Measurements from ENCODE around the gene MYH7B.

MYH7B gene

DNA sequence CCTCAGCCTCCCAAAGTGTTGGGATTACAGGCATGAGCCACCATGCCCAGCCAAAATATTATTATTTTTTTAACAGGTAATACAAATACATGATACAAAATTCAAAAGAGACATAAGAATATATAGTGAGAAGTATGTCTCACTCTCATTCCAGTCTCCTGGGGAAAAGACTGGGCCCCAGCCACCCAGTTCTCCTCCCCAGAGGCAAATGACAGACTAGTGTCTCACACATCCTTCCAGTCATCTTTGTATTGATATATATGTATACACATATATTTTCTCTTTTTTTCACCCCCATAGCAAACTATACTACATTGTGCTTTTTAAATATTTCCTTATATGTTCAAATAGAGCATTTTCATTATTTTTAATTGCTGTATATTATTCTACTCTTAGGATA is 8.3 kb upstream of the MYH7B start:
- TF ChIP-seq, protein P1, sequence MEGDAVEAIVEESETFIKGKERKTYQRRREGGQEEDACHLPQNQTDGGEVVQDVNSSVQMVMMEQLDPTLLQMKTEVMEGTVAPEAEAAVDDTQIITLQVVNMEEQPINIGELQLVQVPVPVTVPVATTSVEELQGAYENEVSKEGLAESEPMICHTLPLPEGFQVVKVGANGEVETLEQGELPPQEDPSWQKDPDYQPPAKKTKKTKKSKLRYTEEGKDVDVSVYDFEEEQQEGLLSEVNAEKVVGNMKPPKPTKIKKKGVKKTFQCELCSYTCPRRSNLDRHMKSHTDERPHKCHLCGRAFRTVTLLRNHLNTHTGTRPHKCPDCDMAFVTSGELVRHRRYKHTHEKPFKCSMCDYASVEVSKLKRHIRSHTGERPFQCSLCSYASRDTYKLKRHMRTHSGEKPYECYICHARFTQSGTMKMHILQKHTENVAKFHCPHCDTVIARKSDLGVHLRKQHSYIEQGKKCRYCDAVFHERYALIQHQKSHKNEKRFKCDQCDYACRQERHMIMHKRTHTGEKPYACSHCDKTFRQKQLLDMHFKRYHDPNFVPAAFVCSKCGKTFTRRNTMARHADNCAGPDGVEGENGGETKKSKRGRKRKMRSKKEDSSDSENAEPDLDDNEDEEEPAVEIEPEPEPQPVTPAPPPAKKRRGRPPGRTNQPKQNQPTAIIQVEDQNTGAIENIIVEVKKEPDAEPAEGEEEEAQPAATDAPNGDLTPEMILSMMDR (IDR thresholded peaks at IDR 0.05), result no peak

DNA sequence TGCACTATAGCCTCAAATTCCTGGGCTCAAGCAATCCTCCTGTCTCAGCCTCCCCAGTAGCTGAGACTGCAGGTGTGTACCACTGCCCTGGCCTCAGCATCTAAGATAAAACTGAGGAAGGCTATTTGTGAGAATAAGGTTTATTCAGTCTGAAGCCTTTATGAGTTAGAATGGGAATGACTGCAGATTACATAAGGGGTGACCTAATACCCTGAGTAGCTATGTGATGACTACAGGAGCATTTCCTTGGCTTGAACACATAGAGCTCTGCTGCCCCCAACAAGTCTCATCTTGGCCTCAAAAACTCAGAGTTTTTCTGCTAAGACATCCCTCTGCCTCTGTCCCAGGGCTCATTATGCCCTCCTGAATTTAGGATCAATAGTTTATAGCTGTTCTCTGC is 7.6 kb upstream of the MYH7B start:
- TF ChIP-seq, protein P1 (IDR thresholded peaks at IDR 0.05), result no peak

DNA sequence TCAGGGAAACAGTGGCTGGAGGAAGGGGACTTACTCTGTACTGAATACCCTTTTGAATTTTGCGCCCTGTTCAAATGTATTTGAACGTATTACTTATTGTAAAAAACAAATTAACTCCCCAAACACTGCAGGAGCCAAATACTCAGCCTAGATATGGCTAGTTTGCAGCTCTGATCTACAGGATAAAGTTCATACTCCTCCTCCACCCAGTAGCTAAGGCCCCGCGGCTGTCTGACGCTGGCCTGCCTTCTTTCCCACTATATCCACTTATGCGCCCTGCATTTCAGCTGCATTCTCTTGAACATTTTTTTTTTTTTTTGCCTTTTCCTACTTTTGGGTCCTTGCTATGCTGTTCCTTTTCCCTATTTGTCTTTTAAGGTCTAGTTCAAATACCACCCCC is 6.5 kb upstream of the MYH7B start:
- TF ChIP-seq, protein P1 (IDR thresholded peaks at IDR 0.05), result no peak

DNA sequence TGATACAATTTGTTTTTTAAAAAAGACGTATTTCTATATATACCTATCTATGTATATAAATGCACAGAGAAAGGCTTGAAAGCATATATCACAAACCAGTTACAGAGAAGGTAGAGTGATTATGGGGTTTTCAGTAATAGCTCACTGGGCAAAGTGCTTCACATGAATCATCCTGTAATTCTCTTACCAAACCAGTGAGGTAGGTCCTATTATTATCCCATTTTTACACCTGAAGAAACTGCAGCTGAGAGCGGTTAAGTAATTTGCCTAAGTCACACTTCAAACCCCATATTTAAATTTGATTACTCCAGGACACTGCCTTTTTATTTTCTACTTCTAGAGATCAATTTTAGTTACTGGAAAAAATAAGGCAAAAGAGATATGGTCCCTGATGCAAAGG is 4.4 kb upstream of the MYH7B start:
- TF ChIP-seq, protein P1 (IDR thresholded peaks at IDR 0.05), result no peak

DNA sequence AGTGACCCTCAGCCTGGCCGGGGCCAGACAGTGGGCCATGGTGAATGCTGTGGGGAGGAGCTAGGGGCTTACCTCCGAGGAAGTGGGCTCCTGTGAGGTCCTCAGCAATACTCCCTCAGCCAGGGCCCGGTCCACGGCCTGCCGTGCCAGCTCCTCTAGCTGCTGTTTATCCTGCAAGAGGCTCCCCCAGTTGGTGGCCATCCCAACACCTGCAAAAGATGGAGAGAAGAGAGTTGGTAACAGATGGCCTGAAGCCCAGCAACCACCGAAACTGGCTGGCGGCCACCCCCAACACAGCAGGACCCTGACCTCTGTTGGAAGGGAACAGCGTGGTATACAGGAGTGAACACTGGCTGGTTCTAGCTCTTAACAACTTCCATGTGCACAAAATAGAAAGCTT is 4.0 kb upstream of the MYH7B start:
- TF ChIP-seq, protein P1 (IDR thresholded peaks at IDR 0.05), result no peak

DNA sequence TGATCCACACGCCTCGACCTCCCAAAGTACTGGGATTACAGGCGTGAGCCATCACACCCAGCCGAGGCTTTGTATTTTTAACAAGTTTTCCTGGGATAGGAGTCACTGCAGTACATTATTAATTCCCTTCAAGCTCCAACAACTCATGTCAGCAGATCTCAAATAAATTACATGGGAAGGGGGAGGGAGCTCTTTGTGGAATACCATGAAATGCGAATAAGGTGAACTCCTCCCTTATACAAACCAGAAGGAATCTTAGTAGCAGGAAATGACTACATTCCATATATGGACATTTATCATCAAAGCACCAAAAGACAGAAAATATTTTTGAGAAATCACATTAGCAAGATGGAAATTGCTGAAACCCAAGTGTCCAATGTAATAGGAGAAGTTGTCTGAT is 3.0 kb upstream of the MYH7B start:
- TF ChIP-seq, protein P1 (IDR thresholded peaks at IDR 0.05), result no peak

DNA sequence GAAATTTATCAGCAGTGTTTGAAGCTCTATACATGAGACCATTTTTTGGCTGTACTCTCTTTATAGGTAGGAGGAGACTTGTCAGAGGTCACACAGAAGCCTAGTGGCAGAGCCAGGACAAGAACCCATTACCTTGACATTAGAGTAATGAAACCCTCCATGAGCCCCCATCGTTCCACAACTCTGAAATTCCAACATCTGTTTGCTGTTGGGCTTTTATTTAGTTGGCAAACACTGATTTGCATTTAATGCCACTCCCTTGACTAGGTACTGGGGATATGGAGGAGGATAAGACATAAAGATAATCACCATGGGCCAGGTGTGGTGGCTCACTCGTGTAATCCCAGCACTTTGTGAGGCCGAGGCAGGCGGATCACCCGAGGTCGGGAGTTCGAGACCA is 1.7 kb upstream of the MYH7B start:
- TF ChIP-seq, protein P1 (IDR thresholded peaks at IDR 0.05), result no peak

DNA sequence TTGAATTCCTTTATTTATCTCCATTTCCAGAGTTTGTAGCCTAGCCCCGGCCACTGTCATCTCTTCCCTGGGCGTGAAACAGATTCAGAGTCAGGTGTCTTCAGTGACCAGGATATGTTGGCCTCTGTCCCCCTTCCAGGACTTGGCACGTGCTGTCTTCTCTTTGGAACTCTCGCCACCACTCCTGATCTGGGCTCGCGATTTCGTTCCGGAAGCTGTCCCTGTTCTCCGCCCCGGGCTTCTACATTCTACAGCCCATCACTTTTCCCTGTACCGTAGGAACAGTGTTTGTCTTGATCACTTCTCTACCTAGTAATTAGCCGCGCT is 801 bp upstream of the MYH7B start:
- TF ChIP-seq, protein P1 (IDR thresholded peaks at IDR 0.05), result no peak
